Testis (tissue), 2 donors: Measurements from ENCODE around the gene RTN4RL1.

ENCODE experiments used
- POLR2A ChIP-seq: fragments of 450-650 bp; IDR thresholded peaks from one replicate; pipeline ENCODE4 v1.6.1; 2017; ENCODE audit warnings: antibody characterized with exemption, mild to moderate bottlenecking, moderate library complexity
- TF ChIP-seq, protein P1 (sequence below), 3 experiments: fragments of 450-650 bp in 2 of 3; fragments of 200-600 bp in 1 of 3; sonication (generic) in 1 of 3; IDR thresholded peaks; one replicate each; pipeline ENCODE4 v1.5.1; 2016 to 2019; ENCODE audit warnings: antibody characterized with exemption in 3 of 3, mild to moderate bottlenecking in 2 of 3, moderate library complexity in 1 of 3

DNA sequence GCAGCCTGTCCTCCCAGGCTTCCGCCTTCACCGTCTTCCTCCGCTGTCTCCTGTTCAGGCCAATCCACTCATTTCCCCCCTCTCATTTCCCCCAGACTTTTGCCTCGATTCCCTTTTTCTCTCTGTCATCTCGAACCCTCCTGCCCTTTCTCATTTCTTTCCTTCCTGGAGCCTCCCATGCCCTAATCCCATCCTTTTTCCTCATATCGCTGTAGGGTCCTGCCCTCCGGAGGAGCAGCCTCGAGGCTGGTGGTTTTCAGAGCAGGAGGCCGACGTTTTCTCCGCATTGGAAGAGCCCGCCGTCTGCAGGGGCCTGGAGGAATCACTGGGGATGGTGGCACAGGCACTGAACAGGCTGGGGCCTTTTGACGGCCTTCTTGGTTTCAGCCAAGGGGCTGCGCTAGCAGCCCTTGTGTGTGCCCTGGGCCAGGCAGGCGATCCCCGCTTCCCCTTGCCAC lies 17.3 kb upstream of the RTN4RL1 start:
- TF ChIP-seq, protein P1, sequence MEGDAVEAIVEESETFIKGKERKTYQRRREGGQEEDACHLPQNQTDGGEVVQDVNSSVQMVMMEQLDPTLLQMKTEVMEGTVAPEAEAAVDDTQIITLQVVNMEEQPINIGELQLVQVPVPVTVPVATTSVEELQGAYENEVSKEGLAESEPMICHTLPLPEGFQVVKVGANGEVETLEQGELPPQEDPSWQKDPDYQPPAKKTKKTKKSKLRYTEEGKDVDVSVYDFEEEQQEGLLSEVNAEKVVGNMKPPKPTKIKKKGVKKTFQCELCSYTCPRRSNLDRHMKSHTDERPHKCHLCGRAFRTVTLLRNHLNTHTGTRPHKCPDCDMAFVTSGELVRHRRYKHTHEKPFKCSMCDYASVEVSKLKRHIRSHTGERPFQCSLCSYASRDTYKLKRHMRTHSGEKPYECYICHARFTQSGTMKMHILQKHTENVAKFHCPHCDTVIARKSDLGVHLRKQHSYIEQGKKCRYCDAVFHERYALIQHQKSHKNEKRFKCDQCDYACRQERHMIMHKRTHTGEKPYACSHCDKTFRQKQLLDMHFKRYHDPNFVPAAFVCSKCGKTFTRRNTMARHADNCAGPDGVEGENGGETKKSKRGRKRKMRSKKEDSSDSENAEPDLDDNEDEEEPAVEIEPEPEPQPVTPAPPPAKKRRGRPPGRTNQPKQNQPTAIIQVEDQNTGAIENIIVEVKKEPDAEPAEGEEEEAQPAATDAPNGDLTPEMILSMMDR (IDR thresholded peaks at IDR 0.05), result no peak
- TF ChIP-seq POLR2A, result no peak
